Fibroblast of skin of right quadriceps (primary cell): ENCODE results near the gene ACVR1B.
"Not testable (repeated sequence)": the region's sequence is repeated elsewhere in the genome, so short reads cannot be mapped to it uniquely, and the experiment has no call there.

ENCODE experiments used
- DNase-seq: peaks from one replicate; pipeline ENCODE4 v3.0.0-alpha.2; 2013

The ACVR1B gene

GRCh38 chr12:51972422-51972812 is 20.9 kb downstream of the ACVR1B start:
- no peak for DNase-seq

GRCh38 chr12:51972849-51973273 is 21.4 kb downstream of the ACVR1B start:
- DNase-seq: peak; percentile 63

GRCh38 chr12:51973560-51973959 is 22.1 kb downstream of the ACVR1B start:
- peak; percentile 38 for DNase-seq

GRCh38 chr12:51974646-51975045 is 23.1 kb downstream of the ACVR1B start:
- no peak for DNase-seq

- DNase-seq: no peak
Observed at GRCh38 chr12:51975196-51975595, 23.7 kb downstream of the ACVR1B start.

DNA sequence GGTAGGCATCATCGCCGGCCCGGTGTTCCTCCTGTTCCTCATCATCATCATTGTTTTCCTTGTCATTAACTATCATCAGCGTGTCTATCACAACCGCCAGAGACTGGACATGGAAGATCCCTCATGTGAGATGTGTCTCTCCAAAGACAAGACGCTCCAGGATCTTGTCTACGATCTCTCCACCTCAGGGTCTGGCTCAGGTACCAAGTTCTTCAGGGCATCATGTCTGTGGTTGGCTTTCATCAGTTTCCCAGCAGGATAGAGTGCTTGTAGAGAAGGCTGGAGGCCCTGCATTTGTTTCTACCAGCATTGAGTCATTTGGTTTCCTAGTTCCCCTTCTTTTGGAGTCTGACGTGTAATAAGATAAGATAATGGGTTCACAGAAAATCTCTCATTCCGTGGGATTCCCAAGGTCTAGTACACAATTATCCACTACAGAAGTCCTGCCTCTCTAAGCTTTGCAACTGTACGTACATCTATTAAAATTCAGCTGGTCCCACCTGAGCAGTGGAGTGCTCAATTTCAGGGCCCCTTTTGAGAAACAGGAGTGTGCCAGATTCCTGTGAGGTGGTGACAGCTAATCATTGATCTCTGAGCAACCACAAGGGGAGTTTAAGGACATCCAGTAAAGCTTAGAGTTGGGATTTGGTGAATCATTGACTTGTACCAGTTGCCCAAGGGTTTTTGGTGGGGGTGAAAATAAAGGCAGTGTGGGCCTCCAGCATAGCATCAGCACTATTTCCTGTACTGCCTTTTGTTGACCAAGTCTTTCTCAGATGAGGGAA is 25.1 kb downstream of the ACVR1B start:
- DNase-seq: peak; percentile 83

DNA sequence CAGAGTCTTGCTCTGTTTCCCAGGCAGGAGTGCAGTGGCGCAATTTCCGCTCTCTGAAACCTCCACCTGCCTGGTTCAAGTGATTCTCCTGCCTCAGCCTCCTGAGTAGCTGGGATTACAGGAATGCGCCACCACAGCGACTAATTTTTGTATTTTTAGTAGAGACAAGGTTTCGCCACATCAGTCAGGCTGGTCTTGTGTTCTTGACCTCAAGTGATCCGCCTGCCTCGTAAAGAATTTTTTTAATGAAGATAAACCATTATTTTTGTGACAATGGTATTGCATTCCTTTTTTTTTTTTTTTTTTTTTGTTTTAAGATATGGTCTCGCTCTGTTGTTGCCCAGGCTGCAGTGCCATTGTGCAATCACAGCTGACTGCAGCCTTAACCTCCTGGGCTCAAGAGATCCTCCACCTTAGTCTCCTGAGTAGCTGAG is 25.8 kb downstream of the ACVR1B start:
- DNase-seq: peak; percentile 43

GRCh38 chr12:51979306-51979705 is 27.8 kb downstream of the ACVR1B start:
- not testable (repeated sequence) for DNase-seq

GRCh38 chr12:51980051-51980808 is 28.7 kb downstream of the ACVR1B start:
- peak; percentile 63 for DNase-seq

DNA sequence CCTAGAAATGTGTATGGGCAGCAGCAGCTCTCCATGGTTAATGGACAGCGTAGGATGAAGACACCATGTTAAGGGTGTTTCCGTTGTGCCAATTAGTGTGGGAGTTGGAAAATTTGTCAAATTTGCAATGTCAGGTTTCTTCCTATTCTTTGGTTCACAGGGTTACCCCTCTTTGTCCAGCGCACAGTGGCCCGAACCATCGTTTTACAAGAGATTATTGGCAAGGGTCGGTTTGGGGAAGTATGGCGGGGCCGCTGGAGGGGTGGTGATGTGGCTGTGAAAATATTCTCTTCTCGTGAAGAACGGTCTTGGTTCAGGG is 29.3 kb downstream of the ACVR1B start:
- no peak for DNase-seq

DNA sequence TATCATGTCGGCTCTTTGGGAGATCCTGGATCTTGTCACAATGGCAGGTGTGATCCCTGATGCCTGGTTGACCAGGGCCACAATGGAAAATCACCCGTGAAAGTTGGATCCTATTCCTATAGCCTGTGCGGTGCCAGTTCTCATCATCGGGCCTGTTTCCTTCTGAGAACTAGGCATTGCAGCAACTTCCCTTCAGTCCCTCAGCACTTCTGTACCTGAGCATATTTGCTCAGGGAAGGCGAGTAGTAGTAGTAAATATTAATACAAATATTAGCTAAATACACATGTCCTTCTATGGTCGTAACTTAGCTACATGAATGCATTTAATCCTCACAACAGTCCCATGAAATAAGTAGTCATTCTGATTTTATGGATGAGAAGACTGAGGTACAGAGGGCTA is 33.2 kb downstream of the ACVR1B start:
- no peak for DNase-seq

DNA sequence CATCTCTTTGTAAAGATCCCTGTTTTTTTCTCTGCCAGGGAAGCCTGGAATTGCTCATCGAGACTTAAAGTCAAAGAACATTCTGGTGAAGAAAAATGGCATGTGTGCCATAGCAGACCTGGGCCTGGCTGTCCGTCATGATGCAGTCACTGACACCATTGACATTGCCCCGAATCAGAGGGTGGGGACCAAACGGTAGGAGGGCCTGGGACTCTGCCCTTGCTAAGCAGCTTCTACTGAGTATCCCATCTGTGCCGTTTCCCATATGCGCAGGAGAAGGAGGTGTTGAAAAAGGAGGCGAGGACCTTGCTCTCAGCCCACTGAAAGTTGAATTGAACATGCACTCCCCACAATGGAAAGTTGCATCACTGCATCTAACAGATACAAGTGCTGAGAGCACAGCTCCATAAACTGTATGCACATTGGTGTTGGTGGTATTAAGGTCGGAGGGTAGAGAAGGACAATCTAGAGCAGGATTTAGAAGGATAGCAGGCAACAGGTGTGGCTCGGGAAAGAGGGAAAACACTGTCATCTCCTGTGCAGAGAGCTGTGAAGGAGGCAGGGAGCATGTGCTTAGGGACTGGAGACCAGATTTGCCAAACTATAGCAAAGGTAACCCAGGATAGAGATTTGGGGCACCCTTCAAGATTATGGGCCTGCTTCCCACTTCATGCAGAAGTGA is 33.8 kb downstream of the ACVR1B start:
- no peak for DNase-seq

DNA sequence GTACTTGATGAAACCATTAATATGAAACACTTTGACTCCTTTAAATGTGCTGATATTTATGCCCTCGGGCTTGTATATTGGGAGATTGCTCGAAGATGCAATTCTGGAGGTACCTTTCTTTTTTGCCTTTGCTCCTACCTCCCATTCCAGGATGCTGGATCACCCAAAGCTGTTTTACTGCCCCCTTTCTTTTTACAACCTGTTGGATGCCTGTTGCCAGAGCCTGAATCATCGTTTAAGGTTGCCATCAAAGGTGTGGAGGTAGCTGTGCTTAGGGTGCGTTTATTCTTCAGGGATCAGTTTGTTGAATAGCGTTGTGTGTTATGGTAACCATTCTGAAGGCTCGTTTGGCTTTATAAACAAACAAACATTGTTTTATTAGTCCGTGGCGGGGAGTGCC is 35.3 kb downstream of the ACVR1B start:
- DNase-seq: no peak

- DNase-seq: no peak
Observed at GRCh38 chr12:51992246-51992645, 40.7 kb downstream of the ACVR1B start.

- DNase-seq: no peak
Observed at GRCh38 chr12:51994539-51994820, 43.0 kb downstream of the ACVR1B start.

DNA sequence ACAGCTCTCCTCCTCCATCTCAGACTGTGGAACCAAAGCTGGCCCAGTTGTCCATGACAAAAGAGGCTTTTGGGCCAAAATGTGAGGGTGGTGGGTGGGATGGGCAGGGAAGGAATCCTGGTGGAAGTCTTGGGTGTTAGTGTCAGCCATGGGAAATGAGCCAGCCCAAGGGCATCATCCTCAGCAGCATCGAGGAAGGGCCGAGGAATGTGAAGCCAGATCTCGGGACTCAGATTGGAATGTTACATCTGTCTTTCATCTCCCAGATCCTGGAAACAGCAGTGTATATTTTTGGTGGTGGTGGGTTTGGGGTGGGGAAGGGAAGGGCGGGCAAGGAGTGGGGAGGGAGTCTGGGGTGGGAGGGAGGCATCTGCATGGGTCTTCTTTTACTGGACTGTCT is 43.5 kb downstream of the ACVR1B start:
- DNase-seq: peak; percentile 66

DNA sequence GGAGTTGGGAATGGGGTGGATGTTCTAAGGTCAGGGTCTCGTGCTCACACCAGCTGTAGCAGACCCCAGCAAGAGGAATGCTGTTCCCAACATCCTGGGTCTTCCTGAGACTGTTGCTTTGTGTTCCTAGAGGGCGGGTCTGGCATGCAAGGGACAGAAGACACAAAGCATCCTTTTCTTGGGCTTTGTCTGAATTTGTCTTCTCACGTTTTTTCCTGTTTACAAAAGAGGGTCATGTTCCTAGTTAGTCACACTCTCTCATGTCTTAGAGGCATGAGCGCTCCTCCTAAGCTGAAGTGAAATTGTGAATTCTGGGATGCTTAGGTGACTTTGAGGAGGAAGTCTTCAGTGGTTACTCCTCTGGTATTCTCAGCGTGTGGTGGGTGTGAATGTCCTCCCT is 45.6 kb downstream of the ACVR1B start:
- DNase-seq: no peak

GRCh38 chr12:52003016-52003550 is 51.6 kb downstream of the ACVR1B start:
- DNase-seq: no peak

- no peak for DNase-seq
Observed at GRCh38 chr12:52003591-52003990, 52.1 kb downstream of the ACVR1B start.

- peak; percentile 63 for DNase-seq
Observed at GRCh38 chr12:52004042-52004648, 52.6 kb downstream of the ACVR1B start.

DNA sequence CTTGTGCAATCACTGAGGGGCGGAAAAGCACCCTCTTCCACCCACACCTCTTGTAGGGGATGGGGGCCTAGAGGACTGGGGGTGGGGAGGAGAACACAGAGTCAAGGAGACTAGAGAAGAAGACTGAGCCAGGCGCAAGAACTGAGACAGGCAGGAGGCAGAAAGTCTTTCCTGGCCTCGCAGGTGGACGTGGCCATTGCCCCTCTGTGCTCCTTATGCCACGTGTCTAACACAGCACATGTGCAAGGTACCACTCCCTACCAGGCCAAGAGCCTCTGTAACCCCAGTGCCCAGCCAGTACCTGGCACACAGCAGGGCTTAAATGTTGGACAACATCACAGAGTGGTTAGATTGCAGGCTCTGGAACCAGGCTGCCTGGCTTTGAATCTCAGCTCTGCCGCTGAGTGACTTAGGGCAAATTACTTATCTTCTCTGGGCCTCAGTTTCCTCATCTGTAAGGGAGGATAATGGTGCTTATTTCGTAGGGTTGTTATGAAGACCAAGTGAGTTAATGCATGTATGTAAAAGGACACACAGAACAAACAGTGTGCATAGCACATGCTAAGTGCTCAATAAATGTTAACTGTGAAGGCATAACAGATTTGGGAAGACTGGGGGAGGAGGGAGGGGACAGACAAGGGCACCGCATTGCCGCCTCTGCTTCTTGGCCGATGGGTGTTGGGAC is 53.9 kb downstream of the ACVR1B start:
- DNase-seq: no peak

DNA sequence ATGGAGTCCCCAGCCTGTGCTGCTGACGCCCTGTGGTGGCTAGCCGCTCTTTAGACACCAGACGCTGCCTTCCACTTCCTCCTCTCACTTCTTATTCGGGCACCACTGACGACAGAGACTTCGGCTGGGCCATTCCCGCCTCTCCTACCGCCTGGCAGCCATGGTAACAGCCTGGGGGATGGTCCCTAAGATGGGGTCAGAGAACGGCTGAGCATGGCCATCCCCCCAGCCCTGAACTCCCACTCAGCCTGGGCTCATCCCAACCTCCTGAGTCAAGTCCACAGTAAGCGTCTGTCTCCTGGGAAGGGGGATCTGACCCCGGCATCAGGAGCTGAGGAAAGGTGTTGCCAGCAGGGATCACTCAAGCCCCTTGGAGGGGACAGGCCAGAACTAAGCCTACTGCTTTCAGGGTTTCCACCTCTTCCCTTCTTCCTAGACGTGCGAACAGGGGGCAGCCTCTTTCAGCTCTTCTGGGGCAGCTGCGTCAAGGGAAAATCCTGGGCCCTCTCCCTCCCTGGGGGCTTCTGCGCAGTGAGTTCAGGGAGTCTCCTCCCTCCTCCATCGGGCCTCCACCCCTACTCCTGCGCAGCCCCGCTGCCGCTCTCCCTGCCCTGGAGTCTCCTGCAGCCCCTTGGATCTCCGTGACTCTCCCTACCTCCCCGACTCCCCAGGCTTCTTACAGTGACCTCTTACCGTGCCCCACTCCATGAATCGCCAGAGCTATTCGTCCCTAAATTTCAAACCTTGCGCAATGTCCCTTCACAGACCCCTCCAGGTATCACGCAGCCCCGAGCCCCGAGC is 54.6 kb downstream of the ACVR1B start:
- DNase-seq: no peak
